HCT116 (cell line): ENCODE data around the gene KCNK1. TPM values are rescaled to one million over a fixed set of nuclear protein-coding genes. Genes with fewer than 3 reads are reported as not detected.
"Not testable (repeated sequence)": the region's sequence is repeated elsewhere in the genome, so short reads cannot be mapped to it uniquely, and the experiment has no call there.

ENCODE experiments used
- ATAC-seq: fragments of 200-7000 bp; cut with Tn5 transposase; 2 replicates; pipeline ENCODE4 v1.9.1; 2020; ENCODE audit warnings: mild to moderate bottlenecking, moderate library complexity
- BruUV-seq: library from RNA; stranded (reverse); fragments of 400-500 nt; replicated peaks from 2 replicates; lab custom pipeline; 2021; lab: Mats Ljungman, UMichigan
- CTCF ChIA-PET: fragments of 300-600 bp; sonication (Branson Sonifier 250); formaldehyde crosslinking; loops from one replicate; lab custom pipeline; 2021; ENCODE audit warnings: antibody characterized with exemption; lab: Charles Lee
- POLR2A ChIA-PET: fragments of 300-600, 350-600 bp; sonication (Branson Sonifier 250); formaldehyde crosslinking; loops from one replicate; lab custom pipeline; 2021; ENCODE audit warnings: antibody characterized with exemption; lab: Charles Lee
- RAD21 ChIA-PET, 2 experiments: fragments of 300-600 bp; sonication (Branson Sonifier 250); formaldehyde crosslinking; loops; one replicate each; lab custom pipeline; 2023; ENCODE audit warnings: low total read pairs in 2 of 2; ENCODE audit not compliant: uncharacterized antibody in 2 of 2, unreplicated experiment in 2 of 2, low non-redundant PET in 1 of 2; lab: Charles Lee
- DNase-seq: peaks from one replicate; pipeline ENCODE4 v3.0.0-alpha.2; 2010; ENCODE audit warnings: low read depth, low spot score
- H2AFZ ChIP-seq: fragments of 200-600 bp; shearing (Covaris generic), sonication (generic); 2 replicates; pipeline ENCODE4 v1.6.1; 2017; ENCODE audit warnings: low read depth, mixed run types, mixed read lengths, antibody characterized with exemption, low read length; ENCODE audit not compliant: poor library complexity, severe bottlenecking
- H3K27ac ChIP-seq: 2 replicates; pipeline ENCODE4 v1.5.1; 2012; ENCODE audit warnings: low read depth, low read length
- H3K27me3 ChIP-seq: fragments of 200-600 bp; sonication (generic); 2 replicates; pipeline ENCODE4 v1.6.1; 2016; ENCODE audit warnings: mixed run types, low read length, mixed read lengths; ENCODE audit not compliant: insufficient read depth
- H3K36me3 ChIP-seq, 2 experiments: fragments of 200-500 bp in 1 of 2; fragments of 200-600 bp in 1 of 2; sonication (Bioruptor generic) in 1 of 2; sonication (generic) in 1 of 2; 2 replicates each; pipeline versions ENCODE4 v1.5.1 to v1.6.1; 2014 to 2016; ENCODE audit warnings: low read length in 2 of 2, inconsistent platforms in 1 of 2, mixed read lengths in 1 of 2, mixed run types in 1 of 2; ENCODE audit not compliant: insufficient read depth in 2 of 2, control insufficient read depth in 1 of 2
- H3K4me1 ChIP-seq, 2 experiments: fragments of 200-600 bp in 1 of 2; sonication (generic) in 1 of 2; 2 replicates each; pipeline versions ENCODE4 v1.5.1 to v1.6.1; 2012 to 2017; ENCODE audit warnings: low read length in 2 of 2, inconsistent platforms in 1 of 2, mild to moderate bottlenecking in 1 of 2, mixed read lengths in 1 of 2, mixed run types in 1 of 2, moderate library complexity in 1 of 2; ENCODE audit not compliant: insufficient read depth in 2 of 2, control insufficient read depth in 1 of 2
- H3K4me2 ChIP-seq: fragments of 200-600 bp; sonication (generic); 2 replicates; pipeline ENCODE4 v1.6.1; 2017; ENCODE audit warnings: mixed run types, low read length, mixed read lengths
- H3K4me3 ChIP-seq, 2 experiments: fragments of 200-600 bp in 1 of 2; sonication (generic) in 1 of 2; replicated peaks in 1 of 2; 2 replicates each; pipeline ENCODE4 v1.5.1; 2011 to 2016; ENCODE audit warnings: low read length in 2 of 2, control low read depth in 1 of 2, low read depth in 1 of 2, mild to moderate bottlenecking in 1 of 2, mixed read lengths in 1 of 2, mixed run types in 1 of 2
- H3K79me2 ChIP-seq: fragments of 200-600 bp; sonication (generic); 2 replicates; pipeline ENCODE4 v1.6.1; 2017; ENCODE audit warnings: mild to moderate bottlenecking, mixed run types, low read length, moderate library complexity, mixed read lengths; ENCODE audit not compliant: insufficient read depth
- H3K9ac ChIP-seq: fragments of 200-600 bp; sonication (generic); 2 replicates; pipeline ENCODE4 v1.6.1; 2016; ENCODE audit warnings: low read length, mixed read lengths
- H3K9me2 ChIP-seq: fragments of 200-600 bp; sonication (generic), shearing (Covaris generic); 2 replicates; pipeline ENCODE4 v1.6.1; 2017; ENCODE audit warnings: mixed run types, mild to moderate bottlenecking, moderate library complexity; ENCODE audit not compliant: insufficient read depth
- H3K9me3 ChIP-seq, 2 experiments: fragments of 200-500 bp in 1 of 2; fragments of 200-600 bp in 1 of 2; sonication (Bioruptor generic) in 1 of 2; sonication (generic) in 1 of 2; 2 replicates each; pipeline ENCODE4 v1.6.1; 2014 to 2017; ENCODE audit warnings: low read length in 2 of 2, mixed read lengths in 2 of 2, inconsistent platforms in 1 of 2, low read depth in 1 of 2, mild to moderate bottlenecking in 1 of 2, mixed run types in 1 of 2, moderate library complexity in 1 of 2; ENCODE audit not compliant: control insufficient read depth in 1 of 2, insufficient read depth in 1 of 2
- H4K20me1 ChIP-seq: fragments of 200-600 bp; sonication (generic), shearing (Covaris generic); 2 replicates; pipeline ENCODE4 v1.6.1; 2017; ENCODE audit warnings: mixed run types, mild to moderate bottlenecking, moderate library complexity; ENCODE audit not compliant: insufficient read depth
- CBX3 ChIP-seq: IDR thresholded peaks from 2 replicates; pipeline ENCODE4 v1.6.1; 2012; ENCODE audit warnings: low read depth
- ELF1 ChIP-seq: IDR thresholded peaks from 2 replicates; pipeline ENCODE4 v1.6.1; 2012; ENCODE audit warnings: low read depth, borderline replicate concordance
- EZH2 ChIP-seq: fragments of 200-600 bp; sonication (generic); IDR thresholded peaks from 2 replicates; pipeline ENCODE4 v1.6.1; 2017; ENCODE audit warnings: antibody characterized with exemption, mixed run types
- MAX ChIP-seq: IDR thresholded peaks from 2 replicates; pipeline ENCODE4 v1.6.1; 2012
- POLR2A ChIP-seq: IDR thresholded peaks from 2 replicates; pipeline ENCODE4 v1.7.0; 2011; ENCODE audit warnings: borderline replicate concordance; ENCODE audit not compliant: insufficient read depth, insufficient read length; ENCODE audit errors: extremely low read depth
- RAD21 ChIP-seq: IDR thresholded peaks from 2 replicates; pipeline ENCODE4 v1.6.1; 2012; ENCODE audit warnings: low read depth, mild to moderate bottlenecking
- SP1 ChIP-seq: IDR thresholded peaks from 2 replicates; pipeline ENCODE4 v1.6.1; 2012; ENCODE audit warnings: low read depth
- SRF ChIP-seq: IDR thresholded peaks from 2 replicates; pipeline ENCODE4 v1.6.1; 2012; ENCODE audit warnings: low read depth
- TCF7L2 ChIP-seq: IDR thresholded peaks from 2 replicates; pipeline ENCODE4 v1.7.0; 2011; ENCODE audit warnings: borderline replicate concordance, inconsistent platforms; ENCODE audit not compliant: insufficient read depth, insufficient read length; ENCODE audit errors: extremely low read depth
- ZFX ChIP-seq: fragments of 450-650 bp; IDR thresholded peaks from 2 replicates; pipeline ENCODE4 v1.6.1; 2017
- ZNF274 ChIP-seq: fragments of 200-500 bp; sonication (Bioruptor generic); IDR thresholded peaks from 2 replicates; pipeline ENCODE4 v1.6.1; 2014; ENCODE audit warnings: mild to moderate bottlenecking, low read depth, low read length, inconsistent platforms
- intact Hi-C: fragments of 100-400 bp; cut with micrococcal nuclease; formaldehyde crosslinking; loops from 2 replicates; pipeline ENCODE4 v1.10.0; 2022
- total RNA-seq: library from RNA; stranded (reverse); gene quantifications from one replicate; pipeline ENCODE4 v1.2.1, GENCODE V29; 2021; ENCODE audit not compliant: unreplicated experiment
- TF ChIP-seq, protein P1 (sequence below), 3 experiments: fragments of 200-600 bp in 1 of 3; sonication (generic) in 1 of 3; IDR thresholded peaks in 2 of 3; conservative IDR thresholded peaks in 1 of 3; 2 replicates each; pipeline ENCODE4 v1.5.1; 2012 to 2017; ENCODE audit warnings: low read depth in 2 of 3, low read length in 2 of 3, antibody characterized with exemption in 1 of 3, borderline replicate concordance in 1 of 3, control low read depth in 1 of 3, mild to moderate bottlenecking in 1 of 3, mixed read lengths in 1 of 3, mixed run types in 1 of 3, moderate library complexity in 1 of 3; ENCODE audit not compliant: insufficient read depth in 1 of 3

KCNK1 gene
- total RNA-seq, 1 experiment from 2014 or later: 28.4 TPM

GRCh38 chr1:233681285-233681684 lies 67.4 kb downstream of the KCNK1 start:
- DNase-seq: no peak
- Histone ChIP-seq H3K9me2 (no peaks in the 10 kb centered on the region), H3K36me3 (no peaks in the 10 kb centered on the region), H2AFZ (no peak overlapping the region), H3K27ac (no peak overlapping the region), H3K9ac (no peak overlapping the region), H3K4me1 (peaks cover 0 to 8% of the 10 kb centered on the region in 2 experiments; a peak in 2 of 4 replicates), H4K20me1 (no peaks in the 10 kb centered on the region), H3K4me2 (no peak overlapping the region), H3K9me3 (no peaks in the 10 kb centered on the region), H3K27me3 (no peaks in the 10 kb centered on the region), H3K79me2 (no peaks in the 10 kb centered on the region), H3K4me3 (no peak overlapping the region)
- BruUV-seq: no TSS peak
- intact Hi-C loops: no loop called here
- no peak for TF ChIP-seq ZNF274
- no peak for TF ChIP-seq ZFX
- no peak for TF ChIP-seq SP1
- no peak for TF ChIP-seq ELF1
- TF ChIP-seq EZH2: no peak
- TF ChIP-seq, protein P1, sequence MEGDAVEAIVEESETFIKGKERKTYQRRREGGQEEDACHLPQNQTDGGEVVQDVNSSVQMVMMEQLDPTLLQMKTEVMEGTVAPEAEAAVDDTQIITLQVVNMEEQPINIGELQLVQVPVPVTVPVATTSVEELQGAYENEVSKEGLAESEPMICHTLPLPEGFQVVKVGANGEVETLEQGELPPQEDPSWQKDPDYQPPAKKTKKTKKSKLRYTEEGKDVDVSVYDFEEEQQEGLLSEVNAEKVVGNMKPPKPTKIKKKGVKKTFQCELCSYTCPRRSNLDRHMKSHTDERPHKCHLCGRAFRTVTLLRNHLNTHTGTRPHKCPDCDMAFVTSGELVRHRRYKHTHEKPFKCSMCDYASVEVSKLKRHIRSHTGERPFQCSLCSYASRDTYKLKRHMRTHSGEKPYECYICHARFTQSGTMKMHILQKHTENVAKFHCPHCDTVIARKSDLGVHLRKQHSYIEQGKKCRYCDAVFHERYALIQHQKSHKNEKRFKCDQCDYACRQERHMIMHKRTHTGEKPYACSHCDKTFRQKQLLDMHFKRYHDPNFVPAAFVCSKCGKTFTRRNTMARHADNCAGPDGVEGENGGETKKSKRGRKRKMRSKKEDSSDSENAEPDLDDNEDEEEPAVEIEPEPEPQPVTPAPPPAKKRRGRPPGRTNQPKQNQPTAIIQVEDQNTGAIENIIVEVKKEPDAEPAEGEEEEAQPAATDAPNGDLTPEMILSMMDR (IDR thresholded peaks at IDR 0.05 in 2 of 3, conservative IDR thresholded peaks at IDR 0.05 in 1 of 3; ENCODE audit: borderline replicate concordance in 1 of 3, insufficient read depth in 1 of 3, low read depth in 2 of 3, low read length in 2 of 3): no peak
- TF ChIP-seq MAX: no peak
- no peak for TF ChIP-seq CBX3
- TF ChIP-seq SRF: no peak
- TF ChIP-seq TCF7L2: no peak
- no peak for TF ChIP-seq POLR2A
- TF ChIP-seq RAD21: no peak
- ChIA-PET CTCF (no interaction called here), POLR2A (no interaction called here), RAD21 (no interaction called here)
- no peak for ATAC-seq

GRCh38 chr1:233686653-233687052 lies 72.7 kb downstream of the KCNK1 start:
- intact Hi-C loops, H4K20me1 ChIP-seq, H3K4me2 ChIP-seq: not testable (repeated sequence)

More at GRCh38 chr1:233686653-233687052, 72.7 kb downstream of the KCNK1 start:
- peaks cover 0 to 16% of the 10 kb centered on the region in 2 experiments; a peak in 3 of 4 replicates for H3K4me1 ChIP-seq
- H3K79me2 ChIP-seq, ATAC-seq, H3K9me2 ChIP-seq, H2AFZ ChIP-seq, H3K9me3 ChIP-seq, H3K27ac ChIP-seq, POLR2A ChIA-PET, H3K36me3 ChIP-seq, H3K4me3 ChIP-seq, DNase-seq, RAD21 ChIA-PET, H3K9ac ChIP-seq, BruUV-seq, H3K27me3 ChIP-seq, CTCF ChIA-PET: not testable (repeated sequence)
